H9 (cell line): Measurements from ENCODE around the gene ADISSP. TPM values are rescaled to one million over a fixed set of nuclear protein-coding genes. Genes with fewer than 3 reads are reported as not detected.

Source experiments
- DNase-seq: peaks from one replicate; pipeline ENCODE4 v3.0.0-alpha.2; 2017
- H2AFZ ChIP-seq: one replicate; pipeline ENCODE4 v1.6.1; 2013; ENCODE audit warnings: mild to moderate bottlenecking, low read length, control low read depth, moderate library complexity
- H2AK5ac ChIP-seq: 2 replicates; pipeline ENCODE4 v1.6.1; 2013; ENCODE audit warnings: low read length, control low read depth, mixed read lengths; ENCODE audit not compliant: insufficient read length
- H2BK120ac ChIP-seq: one replicate; pipeline ENCODE4 v1.6.1; 2013; ENCODE audit warnings: low read depth, mild to moderate bottlenecking, low read length, control low read depth, inconsistent platforms; ENCODE audit not compliant: poor library complexity, severe bottlenecking
- H2BK12ac ChIP-seq: 2 replicates; pipeline ENCODE4 v1.6.1; 2013; ENCODE audit warnings: low read length, control low read depth, mixed read lengths, low read depth; ENCODE audit not compliant: insufficient read length
- H2BK15ac ChIP-seq: 2 replicates; pipeline ENCODE4 v1.6.1; 2013; ENCODE audit warnings: low read depth, low read length, control low read depth
- H2BK20ac ChIP-seq: one replicate; pipeline ENCODE4 v1.6.1; 2013; ENCODE audit warnings: low read depth, mild to moderate bottlenecking, low read length, control low read depth, inconsistent platforms; ENCODE audit not compliant: poor library complexity, severe bottlenecking
- H2BK5ac ChIP-seq: 2 replicates; pipeline ENCODE4 v1.6.1; 2013; ENCODE audit warnings: low read length, control low read depth, mixed read lengths; ENCODE audit not compliant: insufficient read length
- H3K14ac ChIP-seq: 2 replicates; pipeline ENCODE4 v1.6.1; 2013; ENCODE audit warnings: low read length, control low read depth; ENCODE audit not compliant: insufficient read depth
- H3K18ac ChIP-seq: 2 replicates; pipeline ENCODE4 v1.6.1; 2013; ENCODE audit warnings: low read depth, mild to moderate bottlenecking, mixed read lengths, low read length, control low read depth; ENCODE audit not compliant: insufficient read length
- H3K23ac ChIP-seq: 2 replicates; pipeline ENCODE4 v1.6.1; 2013; ENCODE audit warnings: low read length, control low read depth, mixed read lengths, low read depth; ENCODE audit not compliant: insufficient read length
- H3K23me2 ChIP-seq: 2 replicates; pipeline ENCODE4 v1.6.1; 2013; ENCODE audit warnings: low read depth, mild to moderate bottlenecking, mixed read lengths, low read length, control low read depth; ENCODE audit not compliant: insufficient read length, poor library complexity, severe bottlenecking
- H3K27ac ChIP-seq: 2 replicates; pipeline ENCODE4 v1.5.1; 2013; ENCODE audit warnings: low read length, control low read depth, mixed read lengths, low read depth; ENCODE audit not compliant: insufficient read length
- H3K27me3 ChIP-seq: 2 replicates; pipeline ENCODE4 v1.6.1; 2013; ENCODE audit warnings: low read length, control low read depth, inconsistent platforms; ENCODE audit not compliant: insufficient read depth
- H3K4ac ChIP-seq: 2 replicates; pipeline ENCODE4 v1.6.1; 2013; ENCODE audit warnings: low read depth, mild to moderate bottlenecking, control low read depth, inconsistent platforms, low read length, moderate library complexity
- H3K4me1 ChIP-seq: 2 replicates; pipeline ENCODE4 v1.6.1; 2013; ENCODE audit warnings: low read length, control low read depth, inconsistent platforms; ENCODE audit not compliant: insufficient read depth
- H3K4me2 ChIP-seq: 2 replicates; pipeline ENCODE4 v1.6.1; 2013; ENCODE audit warnings: low read length, control low read depth, mixed read lengths; ENCODE audit not compliant: insufficient read length, insufficient read depth
- H3K56ac ChIP-seq: 2 replicates; pipeline ENCODE4 v1.6.1; 2013; ENCODE audit warnings: low read depth, mild to moderate bottlenecking, mixed read lengths, low read length, control low read depth; ENCODE audit not compliant: insufficient read length
- H3K79me1 ChIP-seq: 2 replicates; pipeline ENCODE4 v1.6.1; 2013; ENCODE audit warnings: low read depth, mild to moderate bottlenecking, moderate library complexity, low read length, control low read depth, inconsistent platforms; ENCODE audit not compliant: insufficient read depth, poor library complexity, severe bottlenecking
- H3K79me2 ChIP-seq: 2 replicates; pipeline ENCODE4 v1.6.1; 2013; ENCODE audit warnings: low read length, control low read depth, inconsistent platforms; ENCODE audit not compliant: insufficient read depth
- H3K9ac ChIP-seq: 2 replicates; pipeline ENCODE4 v1.6.1; 2013; ENCODE audit warnings: low read length, control low read depth, mixed read lengths; ENCODE audit not compliant: insufficient read length; ENCODE audit errors: extremely low read depth
- H3K9me3 ChIP-seq: one replicate; pipeline ENCODE4 v1.6.1; 2013; ENCODE audit warnings: low read depth, low read length, inconsistent platforms; ENCODE audit not compliant: control insufficient read depth
- H3T11ph ChIP-seq: one replicate; pipeline ENCODE4 v1.6.1; 2013; ENCODE audit warnings: mild to moderate bottlenecking, low read length, control low read depth, inconsistent platforms
- H4K20me1 ChIP-seq: one replicate; pipeline ENCODE4 v1.6.1; 2013; ENCODE audit not compliant: control insufficient read depth, insufficient read length, insufficient read depth
- H4K5ac ChIP-seq: 2 replicates; pipeline ENCODE4 v1.6.1; 2013; ENCODE audit warnings: low read depth, mild to moderate bottlenecking, mixed read lengths, low read length, control low read depth; ENCODE audit not compliant: insufficient read length
- H4K8ac ChIP-seq: replicated peaks from 2 replicates; pipeline ENCODE4 v1.6.1; 2013; ENCODE audit warnings: low read length, control low read depth, mixed read lengths, low read depth; ENCODE audit not compliant: insufficient read length
- H4K91ac ChIP-seq: 2 replicates; pipeline ENCODE4 v1.6.1; 2013; ENCODE audit warnings: low read depth, mild to moderate bottlenecking, moderate library complexity, mixed read lengths, low read length, control low read depth; ENCODE audit not compliant: insufficient read length
- H3K27ac Mint-ChIP-seq, 3 experiments: 2 replicates in 2 of 3; 3 replicates in 1 of 3; pipeline ENCODE4 v1.8.0; 2020 to 2021; ENCODE audit warnings: mixed read lengths in 3 of 3, mild to moderate bottlenecking in 1 of 3, moderate library complexity in 1 of 3
- H3K27me3 Mint-ChIP-seq: 2 replicates; pipeline ENCODE4 v1.8.0; 2021; ENCODE audit warnings: low read depth, mild to moderate bottlenecking, moderate library complexity, mixed read lengths
- H3K36me3 Mint-ChIP-seq, 3 experiments: 2 replicates in 2 of 3; 3 replicates in 1 of 3; pipeline ENCODE4 v1.8.0; 2020 to 2021; ENCODE audit warnings: low read depth in 3 of 3, mixed read lengths in 3 of 3; ENCODE audit not compliant: insufficient read depth in 1 of 3
- H3K4me1 Mint-ChIP-seq, 2 experiments: 2 replicates each; pipeline ENCODE4 v1.8.0; 2020; ENCODE audit warnings: mixed read lengths in 2 of 2
- H3K4me3 Mint-ChIP-seq, 2 experiments: 2 replicates in 1 of 2; 3 replicates in 1 of 2; pipeline ENCODE4 v1.8.0; 2020 to 2021; ENCODE audit warnings: mild to moderate bottlenecking in 2 of 2, mixed read lengths in 2 of 2, moderate library complexity in 1 of 2
- H3K9me3 Mint-ChIP-seq, 2 experiments: 2 replicates in 1 of 2; 3 replicates in 1 of 2; pipeline ENCODE4 v1.8.0; 2020; ENCODE audit warnings: mild to moderate bottlenecking in 2 of 2, mixed read lengths in 2 of 2, moderate library complexity in 1 of 2
- WGBS: extraction: QIAGEN DNeasy Blood & Tissue Kit; methylation state at CpG from one replicate; pipeline ENCODE4 v1.1.7; 2013; ENCODE audit warnings: missing lambda C conversion rate, low lambda C conversion rate, mixed read lengths; ENCODE audit not compliant: insufficient read length; ENCODE audit errors: extremely low coverage; 5-methylcytosine and 5-hydroxymethylcytosine counted together
- total RNA-seq: library from RNA; stranded (reverse); gene quantifications from 2 replicates; pipeline ENCODE4 v1.2.1, GENCODE V29; 2021
- TF ChIP-seq, protein P1 (sequence below): fragments of 200-600 bp; sonication (generic); conservative IDR thresholded peaks from 3 replicates; pipeline ENCODE4 v1.8.0; 2021; ENCODE audit warnings: antibody characterized with exemption, mild to moderate bottlenecking

ADISSP gene
- total RNA-seq, 1 experiment from 2014 or later = 80.9 TPM

DNA sequence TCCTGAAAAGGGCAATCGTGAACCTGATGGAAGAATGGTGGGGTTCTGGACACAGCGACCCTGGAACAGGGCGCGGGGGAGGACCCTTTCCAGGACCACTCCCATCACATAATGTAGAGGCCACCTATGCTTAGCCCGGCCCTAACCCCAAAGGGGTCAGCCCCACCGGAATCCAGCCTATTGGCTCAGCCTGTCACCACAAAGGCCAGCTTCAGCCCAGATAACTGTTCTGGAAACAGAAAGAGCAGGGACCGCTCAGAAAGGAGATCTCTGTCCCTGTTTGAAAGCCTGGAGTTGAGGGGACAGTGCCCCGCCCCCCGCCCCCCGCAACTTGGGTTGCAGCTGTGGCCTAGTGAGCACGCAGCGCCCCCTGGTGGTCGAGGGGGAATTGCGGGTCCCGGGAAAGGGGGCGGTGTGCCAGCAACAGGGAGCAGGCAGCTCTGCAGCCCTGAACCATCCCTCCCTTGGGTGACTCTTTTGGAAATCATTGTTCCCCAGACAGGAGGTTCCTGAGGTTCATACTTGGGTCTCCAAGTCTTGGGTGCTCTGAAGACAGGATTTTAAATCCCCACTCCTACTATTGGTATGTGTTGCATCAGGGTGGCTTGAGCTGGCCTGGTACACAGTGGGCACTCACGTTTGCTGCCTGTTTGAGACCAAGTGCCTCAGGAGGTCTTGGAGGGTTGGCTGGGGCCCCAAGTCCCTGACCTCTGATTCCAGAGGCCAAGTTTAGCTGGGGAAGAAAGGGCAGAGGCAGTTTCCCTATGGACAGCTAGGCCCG is 56.7 kb downstream of the ADISSP start:
- H3K9ac ChIP-seq = no peak overlapping the region
- H3K18ac ChIP-seq = no peak overlapping the region
- no peak overlapping the region for H3K4ac ChIP-seq
- H3K79me2 ChIP-seq = no peaks in the 10 kb centered on the region
- H2BK12ac ChIP-seq = no peak overlapping the region
- H3K23ac ChIP-seq = no peak overlapping the region
- no peak overlapping the region for H4K91ac ChIP-seq
- no peak overlapping the region for H2BK20ac ChIP-seq
- no peak overlapping the region for H3K27ac ChIP-seq
- H2BK15ac ChIP-seq = no peak overlapping the region
- H4K20me1 ChIP-seq = no peaks in the 10 kb centered on the region
- DNase-seq = peak; percentile 86
- H2BK120ac ChIP-seq = no peak overlapping the region
- no peak overlapping the region for H3K14ac ChIP-seq
- H3K4me3 Mint-ChIP-seq = no peak overlapping the region
- no peaks in the 10 kb centered on the region for H3K23me2 ChIP-seq
- H2AK5ac ChIP-seq = no peak overlapping the region
- H3K4me1 Mint-ChIP-seq = no peaks in the 10 kb centered on the region
- H4K5ac ChIP-seq = no peak overlapping the region
- no peaks in the 10 kb centered on the region for H3K27me3 ChIP-seq
- no peak overlapping the region for H2AFZ ChIP-seq
- H3K4me2 ChIP-seq = no peak overlapping the region
- H3K27me3 Mint-ChIP-seq = no peaks in the 10 kb centered on the region; the same call in none of the 2 replicates
- TF ChIP-seq, protein P1, sequence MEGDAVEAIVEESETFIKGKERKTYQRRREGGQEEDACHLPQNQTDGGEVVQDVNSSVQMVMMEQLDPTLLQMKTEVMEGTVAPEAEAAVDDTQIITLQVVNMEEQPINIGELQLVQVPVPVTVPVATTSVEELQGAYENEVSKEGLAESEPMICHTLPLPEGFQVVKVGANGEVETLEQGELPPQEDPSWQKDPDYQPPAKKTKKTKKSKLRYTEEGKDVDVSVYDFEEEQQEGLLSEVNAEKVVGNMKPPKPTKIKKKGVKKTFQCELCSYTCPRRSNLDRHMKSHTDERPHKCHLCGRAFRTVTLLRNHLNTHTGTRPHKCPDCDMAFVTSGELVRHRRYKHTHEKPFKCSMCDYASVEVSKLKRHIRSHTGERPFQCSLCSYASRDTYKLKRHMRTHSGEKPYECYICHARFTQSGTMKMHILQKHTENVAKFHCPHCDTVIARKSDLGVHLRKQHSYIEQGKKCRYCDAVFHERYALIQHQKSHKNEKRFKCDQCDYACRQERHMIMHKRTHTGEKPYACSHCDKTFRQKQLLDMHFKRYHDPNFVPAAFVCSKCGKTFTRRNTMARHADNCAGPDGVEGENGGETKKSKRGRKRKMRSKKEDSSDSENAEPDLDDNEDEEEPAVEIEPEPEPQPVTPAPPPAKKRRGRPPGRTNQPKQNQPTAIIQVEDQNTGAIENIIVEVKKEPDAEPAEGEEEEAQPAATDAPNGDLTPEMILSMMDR = peak; percentile 99
- H3K9me3 Mint-ChIP-seq = no peaks in the 10 kb centered on the region
- WGBS = no CpG with 5 or more reads among the region's 18 CpGs
- H3K4me1 ChIP-seq = no peaks in the 10 kb centered on the region
- no peak overlapping the region for H3K56ac ChIP-seq
- H3K9me3 ChIP-seq = no peaks in the 10 kb centered on the region
- H3T11ph ChIP-seq = no peak overlapping the region
- H3K36me3 Mint-ChIP-seq = no peaks in the 10 kb centered on the region
- no peak overlapping the region for H4K8ac ChIP-seq
- H3K27ac Mint-ChIP-seq = no peak overlapping the region
- H2BK5ac ChIP-seq = no peak overlapping the region
- H3K79me1 ChIP-seq = no peaks in the 10 kb centered on the region
